ENCODE results near the gene SERPINA10.

DNA sequence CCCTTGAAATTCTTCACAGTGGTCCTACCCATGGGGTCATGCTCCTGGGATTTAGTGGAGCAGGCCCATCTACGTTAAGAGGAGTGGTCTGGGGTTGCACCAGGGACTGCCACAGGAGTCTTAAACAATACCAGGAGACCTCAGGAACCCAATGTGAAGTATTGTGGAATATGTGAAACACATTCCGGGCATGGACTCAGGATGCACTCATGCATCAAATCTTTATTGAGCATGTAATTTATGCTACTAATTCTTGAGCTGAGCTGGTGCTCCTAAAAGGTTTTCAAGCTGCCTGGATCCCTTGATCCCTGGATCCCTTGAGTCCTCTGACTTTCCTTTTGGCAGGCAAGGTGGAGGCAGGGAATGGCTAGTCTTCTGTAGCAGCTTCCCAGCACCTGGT, 8.8 kb downstream of the SERPINA10 start:
- TF ChIP-seq, protein P1, sequence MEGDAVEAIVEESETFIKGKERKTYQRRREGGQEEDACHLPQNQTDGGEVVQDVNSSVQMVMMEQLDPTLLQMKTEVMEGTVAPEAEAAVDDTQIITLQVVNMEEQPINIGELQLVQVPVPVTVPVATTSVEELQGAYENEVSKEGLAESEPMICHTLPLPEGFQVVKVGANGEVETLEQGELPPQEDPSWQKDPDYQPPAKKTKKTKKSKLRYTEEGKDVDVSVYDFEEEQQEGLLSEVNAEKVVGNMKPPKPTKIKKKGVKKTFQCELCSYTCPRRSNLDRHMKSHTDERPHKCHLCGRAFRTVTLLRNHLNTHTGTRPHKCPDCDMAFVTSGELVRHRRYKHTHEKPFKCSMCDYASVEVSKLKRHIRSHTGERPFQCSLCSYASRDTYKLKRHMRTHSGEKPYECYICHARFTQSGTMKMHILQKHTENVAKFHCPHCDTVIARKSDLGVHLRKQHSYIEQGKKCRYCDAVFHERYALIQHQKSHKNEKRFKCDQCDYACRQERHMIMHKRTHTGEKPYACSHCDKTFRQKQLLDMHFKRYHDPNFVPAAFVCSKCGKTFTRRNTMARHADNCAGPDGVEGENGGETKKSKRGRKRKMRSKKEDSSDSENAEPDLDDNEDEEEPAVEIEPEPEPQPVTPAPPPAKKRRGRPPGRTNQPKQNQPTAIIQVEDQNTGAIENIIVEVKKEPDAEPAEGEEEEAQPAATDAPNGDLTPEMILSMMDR (IDR thresholded peaks at IDR 0.05): no peak
- no peak for TF ChIP-seq POLR2A (IDR thresholded peaks at IDR 0.05)

All from thyroid gland (tissue), 4 donors.